Endothelial cell of umbilical vein (primary cell): Measurements from ENCODE around the gene CLDN5. TPM values are rescaled to one million over a fixed set of nuclear protein-coding genes. Genes with fewer than 3 reads are reported as not detected.

Source experiments
- BruUV-seq: library from RNA; stranded (reverse); fragments of 400-500 nt; replicated peaks from 2 replicates; lab custom pipeline; 2021; lab: Mats Ljungman, UMichigan
- CTCF ChIA-PET: fragments of 300-600, 350-600 bp; sonication (Branson Sonifier 250); formaldehyde crosslinking; loops from one replicate; lab custom pipeline; 2021; ENCODE audit warnings: antibody characterized with exemption, inconsistent platforms; lab: Charles Lee
- POLR2A ChIA-PET: fragments of 300-600, 350-600 bp; sonication (Branson Sonifier 250); formaldehyde crosslinking; loops from one replicate; lab custom pipeline; 2021; ENCODE audit warnings: antibody characterized with exemption, inconsistent platforms; lab: Charles Lee
- DNase-seq: peaks from one replicate; pipeline ENCODE4 v3.0.0-alpha.2; 2011; ENCODE audit warnings: low read depth, low spot score
- FAIRE-seq: peaks from 2 replicates; lab custom pipeline; 2011; peaks lifted over from hg19 to GRCh38; lab: Jason Lieb, UNC
- H2AFZ ChIP-seq: 2 replicates; pipeline ENCODE4 v1.6.0; 2012; ENCODE audit warnings: low read depth, low read length, control low read depth, inconsistent platforms
- H3K27ac ChIP-seq: 2 replicates; pipeline ENCODE4 v1.5.1; 2011; ENCODE audit warnings: low read depth, mild to moderate bottlenecking, control low read depth, low read length, moderate library complexity; ENCODE audit not compliant: insufficient read depth
- H3K27me3 ChIP-seq, 2 experiments: 2 replicates each; pipeline versions ENCODE4 v1.6.0 to v1.6.1; 2011; ENCODE audit warnings: low read length in 2 of 2, mixed read lengths in 1 of 2; ENCODE audit not compliant: control insufficient read depth in 2 of 2, insufficient read depth in 2 of 2
- H3K36me3 ChIP-seq, 2 experiments: 2 replicates in 1 of 2; 3 replicates in 1 of 2; pipeline ENCODE4 v1.5.1; 2011; ENCODE audit warnings: low read length in 2 of 2, mild to moderate bottlenecking in 1 of 2, moderate library complexity in 1 of 2; ENCODE audit not compliant: control insufficient read depth in 2 of 2, insufficient read depth in 2 of 2; ENCODE audit errors: extremely low read depth in 1 of 2
- H3K4me1 ChIP-seq: 3 replicates; pipeline ENCODE4 v1.5.1; 2011; ENCODE audit warnings: mild to moderate bottlenecking, low read length; ENCODE audit not compliant: control insufficient read depth, insufficient read depth; ENCODE audit errors: extremely low read depth
- H3K4me2 ChIP-seq: 2 replicates; pipeline ENCODE4 v1.6.1; 2011; ENCODE audit warnings: low read length, control low read depth, mixed read lengths; ENCODE audit not compliant: insufficient read depth
- H3K4me3 ChIP-seq, 3 experiments: fragments of 200-600 bp in 1 of 3; sonication (generic), shearing (Covaris generic) in 1 of 3; replicated peaks in 1 of 3; 2 replicates each; pipeline ENCODE4 v1.5.1; 2011 to 2016; ENCODE audit warnings: control low read depth in 3 of 3, low read length in 3 of 3, mild to moderate bottlenecking in 2 of 3, inconsistent platforms in 1 of 3, low read depth in 1 of 3, moderate library complexity in 1 of 3; ENCODE audit not compliant: insufficient read depth in 1 of 3
- H3K79me2 ChIP-seq: 2 replicates; pipeline ENCODE4 v1.6.0; 2012; ENCODE audit warnings: low read length, inconsistent platforms; ENCODE audit not compliant: control insufficient read depth, insufficient read depth
- H3K9ac ChIP-seq: replicated peaks from 2 replicates; pipeline ENCODE3; 2011; ENCODE audit warnings: low read length, control low read depth; ENCODE audit not compliant: insufficient read depth; ENCODE audit errors: extremely low read depth
- H3K9me1 ChIP-seq: replicated peaks from 3 replicates; pipeline ENCODE4 v1.6.0; 2011; ENCODE audit warnings: mild to moderate bottlenecking, low read length; ENCODE audit not compliant: control insufficient read depth, insufficient read depth; ENCODE audit errors: extremely low read depth
- H3K9me3 ChIP-seq: replicated peaks from 2 replicates; pipeline ENCODE4 v1.5.1; 2012; ENCODE audit warnings: low read length, inconsistent platforms; ENCODE audit not compliant: control insufficient read depth, insufficient read depth
- H4K20me1 ChIP-seq: replicated peaks from 2 replicates; pipeline ENCODE3; 2011; ENCODE audit warnings: mild to moderate bottlenecking, low read length; ENCODE audit not compliant: control insufficient read depth, insufficient read depth; ENCODE audit errors: extremely low read depth
- CTCF ChIP-seq, 2 donors: IDR thresholded peaks; 1 replicate in 1 of 2; 2 replicates in 1 of 2; pipeline ENCODE4 v1.5.1; 2011; ENCODE audit warnings: low read length in 2 of 2, mild to moderate bottlenecking in 2 of 2, moderate library complexity in 2 of 2, control low read depth in 1 of 2, inconsistent platforms in 1 of 2, low read depth in 1 of 2; ENCODE audit not compliant: insufficient read depth in 1 of 2; ENCODE audit errors: extremely low read depth in 1 of 2
- EZH2 ChIP-seq: IDR thresholded peaks from 2 replicates; pipeline ENCODE4 v1.6.1; 2012; ENCODE audit warnings: borderline replicate concordance, low read depth, mild to moderate bottlenecking, moderate library complexity, low read length, inconsistent platforms; ENCODE audit not compliant: severe bottlenecking
- FOS ChIP-seq: IDR thresholded peaks from 2 replicates; pipeline ENCODE4 v1.6.1; 2011; ENCODE audit warnings: mild to moderate bottlenecking, low read length, moderate library complexity, borderline replicate concordance; ENCODE audit not compliant: insufficient read depth
- GATA2 ChIP-seq: IDR thresholded peaks from 2 replicates; pipeline ENCODE4 v1.7.0; 2011; ENCODE audit warnings: low read depth, mild to moderate bottlenecking, moderate library complexity, mixed read lengths, low read length; ENCODE audit not compliant: insufficient read length, insufficient read depth
- JUN ChIP-seq: IDR thresholded peaks from 2 replicates; pipeline ENCODE4 v1.6.1; 2011; ENCODE audit warnings: borderline replicate concordance, low read depth; ENCODE audit not compliant: insufficient read length, insufficient read depth
- MYC ChIP-seq: IDR thresholded peaks from one replicate; pipeline ENCODE4 v1.6.1; 2011; ENCODE audit warnings: mild to moderate bottlenecking, low read depth, low read length
- POLR2A ChIP-seq: IDR thresholded peaks from 2 replicates; pipeline ENCODE4 v1.6.1; 2012; ENCODE audit warnings: low read depth, mild to moderate bottlenecking, control low read depth, low read length
- POLR2AphosphoS5 ChIP-seq: IDR thresholded peaks from 2 replicates; pipeline ENCODE4 v1.6.1; 2012; ENCODE audit warnings: low read depth, mild to moderate bottlenecking, control low read depth, low read length, moderate library complexity; ENCODE audit not compliant: insufficient read depth
- dilution Hi-C: fragments of 300-500 bp; cut with MboI; formaldehyde crosslinking; loops from one replicate; pipeline ENCODE4 v1.15.0; 2019; ENCODE audit warnings: low sequenced_read_pairs; ENCODE audit not compliant: extremely low pct_ligation_motif_present
- intact Hi-C: fragments of 100-400 bp; cut with micrococcal nuclease; formaldehyde crosslinking; loops from one replicate; pipeline ENCODE4 v1.10.0; 2022
- polyA plus RNA-seq, 4 experiments: library from polyadenylated mRNA; depleted of rRNA in 3 of 4; stranded (reverse) in 3 of 4; unstranded in 1 of 4; fragments of >200 nt; gene quantifications; 2 replicates each; pipeline versions ENCODE4 v1.2.1 to v1.2.3, GENCODE V29; 2011 to 2012; ENCODE audit warnings: missing spikeins in 1 of 4
- total RNA-seq: library from RNA; stranded (reverse); gene quantifications from 2 replicates; pipeline ENCODE4 v1.2.3, GENCODE V29; 2021

CLDN5 gene
- total and polyA plus RNA-seq, 2 donors (not counting 3 experiments of a cell fraction or from before 2014, with no cell fraction given), result 198 to 252 TPM

- Histone ChIP-seq H3K9me1 (no peaks in the 10 kb centered on the region), H3K27ac (peak overlapping the region; percentile 55), H3K4me1 (peaks cover 44% of the 10 kb centered on the region), H3K27me3 (no peaks in the 10 kb centered on the region), H3K4me3 (peak overlapping the region; percentile 53 to 75 (median 61)), H3K4me2 (peak overlapping the region; percentile 45), H3K79me2 (peaks cover 28% of the 10 kb centered on the region), H3K36me3 (peaks cover 0 to 2% of the 10 kb centered on the region in 2 experiments), H3K9ac (peak overlapping the region; percentile 48), H4K20me1 (no peaks in the 10 kb centered on the region), H3K9me3 (no peaks in the 10 kb centered on the region), H2AFZ (peak overlapping the region; percentile 48)
- TF ChIP-seq MYC (no peak), JUN (no peak), CTCF (IDR thresholded peaks at IDR 0.05; ENCODE audit: extremely low read depth in 1 of 2, insufficient read depth in 1 of 2, low read depth in 1 of 2, low read length in 2 of 2) (no peak), POLR2AphosphoS5 (peak; percentile 68), EZH2 (no peak), POLR2A (peak; percentile 48), FOS (no peak), GATA2 (no peak)
- DNase-seq (peak; percentile 60), FAIRE-seq (peak; percentile 71)
- CTCF ChIA-PET, result interaction anchor here (0.9 to 3.1 kb wide), 7 partner anchors 10 to 106 kb away, joined by 3 to 26 read pairs (median 9); no protein-coding TSS in a partner anchor
- dilution Hi-C loops (no loop called here), intact Hi-C loops (loop anchor here (1.0 to 2.0 kb wide), 5 partner anchors 43 to 107 kb away; partner anchors contain the start of genes CDC45 and UFD1)
- POLR2A ChIA-PET, result interaction anchor here (0.8 to 2.0 kb wide), 7 partner anchors 10 to 106 kb away, joined by 3 to 8 read pairs (median 6); partner anchors contain the start of gene CDC45
- BruUV-seq, result TSS peak; percentile 63
Observed at GRCh38 chr22:19523240-19524169, 705 bp downstream of the CLDN5 start.
